Naive thymus-derived CD8-positive, alpha-beta T cell (primary cell): ENCODE data around the gene TSR3. TPM values are rescaled to one million over a fixed set of nuclear protein-coding genes. Genes with fewer than 3 reads are reported as not detected.
A peak's percentile ranks its signal among the peaks of the same experiment; 100 is the strongest.

ENCODE experiments used
- ATAC-seq, 2 donors: fragments of 150-1000 bp; cut with Tn5 transposase in 1 of 2; sonication (Bioruptor Pico), chemical (Tn5 transposase) in 1 of 2; 1 replicate in 1 of 2; 2 replicates in 1 of 2; pipeline ENCODE4 v1.10.0; 2021; ENCODE audit warnings: mild to moderate bottlenecking in 2 of 2, moderate library complexity in 2 of 2
- POLR2A ChIA-PET: fragments of 350-600 bp; sonication (Branson Sonifier 250); formaldehyde crosslinking; loops from one replicate; lab custom pipeline; 2021; ENCODE audit warnings: antibody characterized with exemption; lab: Charles Lee
- DNase-seq, 10 donors: peaks; one replicate each; pipeline versions ENCODE4 v3.0.0 to v3.0.0-alpha.2; 2020 to 2022
- H3K27ac Mint-ChIP-seq, 10 donors: one replicate each; pipeline ENCODE4 v1.8.0; 2020 to 2022; ENCODE audit warnings: mild to moderate bottlenecking in 10 of 10, mixed read lengths in 10 of 10, moderate library complexity in 4 of 10, inconsistent platforms in 1 of 10
- H3K27me3 Mint-ChIP-seq, 5 donors: one replicate each; pipeline ENCODE4 v1.8.0; 2021 to 2022; ENCODE audit warnings: mixed read lengths in 5 of 5
- H3K36me3 Mint-ChIP-seq, 3 donors: one replicate each; pipeline ENCODE4 v1.8.0; 2020 to 2022; ENCODE audit warnings: mixed read lengths in 3 of 3, mild to moderate bottlenecking in 2 of 3, inconsistent platforms in 1 of 3
- H3K4me1 Mint-ChIP-seq, 4 donors: one replicate each; pipeline ENCODE4 v1.8.0; 2021 to 2022; ENCODE audit warnings: mixed read lengths in 4 of 4
- H3K4me3 Mint-ChIP-seq, 10 donors: one replicate each; pipeline ENCODE4 v1.8.0; 2020 to 2022; ENCODE audit warnings: mild to moderate bottlenecking in 10 of 10, mixed read lengths in 10 of 10, moderate library complexity in 6 of 10, inconsistent platforms in 1 of 10
- H3K9me3 Mint-ChIP-seq, 9 donors: one replicate each; pipeline ENCODE4 v1.8.0; 2020 to 2022; ENCODE audit warnings: mixed read lengths in 9 of 9, mild to moderate bottlenecking in 3 of 9, inconsistent platforms in 1 of 9, moderate library complexity in 1 of 9
- polyA plus RNA-seq, 3 donors: library from polyadenylated mRNA; unstranded; fragments of 300-500 nt; fragmentation: Illumina TruSeq; gene quantifications; one replicate each; pipeline ENCODE4 v1.2.3, GENCODE V29; 2021
- total RNA-seq, 8 experiments: library from RNA in 2 of 8; stranded (reverse) in 2 of 8; gene quantifications; one replicate each; pipeline ENCODE4 v1.2.3 and lab custom pipeline; 2021 to 2026

TSR3 gene
- total and polyA plus RNA-seq, 5 experiments from 2014 or later, result 37.1 to 99.4 (median 88.8) TPM

- H3K9me3 Mint-ChIP-seq, result no peaks in the 10 kb centered on the region
- peaks cover 0 to 3% (median 0%) of the 10 kb centered on the region in 3 donors for H3K36me3 Mint-ChIP-seq
- H3K4me1 Mint-ChIP-seq, result peaks cover 23 to 75% (median 58%) of the 10 kb centered on the region in 4 donors
- peak overlapping the region; percentile 84 to 95 (median 89) for H3K4me3 Mint-ChIP-seq
- no peaks in the 10 kb centered on the region for H3K27me3 Mint-ChIP-seq
- ATAC-seq (no peak), DNase-seq (peak in 1 of 10 donors; percentile 19)
- H3K27ac Mint-ChIP-seq, result peak overlapping the region; percentile 80 to 100 (median 100)
- POLR2A ChIA-PET, result interaction anchor here (0.6 to 1.8 kb wide), 16 partner anchors 9 to 613 kb away, joined by 3 to 17 read pairs (median 4); partner anchors contain the start of genes BAIAP3, MAPK8IP3, NUBP2 and SPSB3
Observed at GRCh38 chr16:1308036-1308976, 43.4 kb downstream of the TSR3 start.

DNA sequence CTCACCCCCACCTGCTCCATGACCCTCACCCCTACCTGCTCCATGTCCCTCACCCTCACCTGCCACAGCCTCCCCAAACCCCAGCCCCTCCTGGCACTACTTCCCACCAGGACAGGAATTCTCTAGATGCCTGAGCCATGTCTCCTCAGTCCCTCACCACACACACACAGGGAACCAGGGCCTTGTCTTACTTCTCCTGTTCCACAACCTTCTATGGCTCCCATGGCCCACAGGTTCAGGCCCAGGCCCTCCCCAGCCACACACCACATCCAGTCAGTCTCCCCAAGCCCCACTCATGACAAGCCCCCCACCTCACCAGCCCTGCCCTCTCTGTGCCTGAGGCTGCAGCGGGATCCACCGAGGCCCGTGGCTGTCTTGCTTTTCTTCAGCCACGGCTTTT lies 45.3 kb downstream of the TSR3 start:
- DNase-seq (no peak), ATAC-seq (no peak)
- H3K4me3 Mint-ChIP-seq, result peak overlapping the region; percentile 52 to 86 (median 68)
- H3K9me3 Mint-ChIP-seq, result no peaks in the 10 kb centered on the region
- H3K4me1 Mint-ChIP-seq, result peaks cover 24 to 70% (median 52%) of the 10 kb centered on the region in 4 donors
- H3K36me3 Mint-ChIP-seq, result no peaks in the 10 kb centered on the region
- no peaks in the 10 kb centered on the region for H3K27me3 Mint-ChIP-seq
- POLR2A ChIA-PET, result interaction anchor here (1.6 kb wide), 1 partner anchor 114 kb away, joined by 6 read pairs; the partner anchor contains the start of gene UQCC4
- H3K27ac Mint-ChIP-seq, result peak overlapping the region; percentile 80 to 98 (median 88)

DNA sequence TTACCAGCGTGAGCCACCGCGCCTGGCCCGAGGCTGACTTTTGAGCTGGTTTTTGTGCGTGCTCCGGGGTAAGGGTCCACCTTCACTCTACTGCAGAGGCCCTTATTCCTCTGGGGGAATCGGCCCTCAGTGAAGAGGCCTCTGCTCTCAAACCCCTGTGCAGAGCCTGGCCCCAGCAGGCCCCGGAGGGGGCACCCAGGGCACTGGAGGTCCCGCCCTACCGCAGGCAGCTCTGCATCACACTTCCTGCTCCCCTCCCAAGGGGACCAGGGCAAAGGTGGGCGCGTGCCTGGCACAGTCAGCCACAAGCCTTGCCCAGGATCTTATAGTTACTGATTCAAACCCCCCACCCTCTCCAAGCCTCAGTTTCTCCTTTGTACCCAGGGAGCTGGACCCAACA lies 45.9 kb downstream of the TSR3 start:
- peak overlapping the region; percentile 45 to 86 (median 68) for H3K4me3 Mint-ChIP-seq
- H3K36me3 Mint-ChIP-seq, result no peaks in the 10 kb centered on the region
- H3K27me3 Mint-ChIP-seq, result no peaks in the 10 kb centered on the region
- peak in 7 of 10 donors; percentile 17 to 70 (median 33) for DNase-seq
- H3K4me1 Mint-ChIP-seq, result peaks cover 21 to 65% (median 48%) of the 10 kb centered on the region in 4 donors
- POLR2A ChIA-PET, result interaction anchor here (1.4 to 1.6 kb wide), 2 partner anchors 45 to 115 kb away, joined by 6 read pairs; partner anchors contain the start of gene UQCC4
- H3K9me3 Mint-ChIP-seq, result no peaks in the 10 kb centered on the region
- H3K27ac Mint-ChIP-seq, result peak overlapping the region; percentile 80 to 98 (median 88)
- no peak for ATAC-seq

GRCh38 chr16:1301562-1301961 lies 50.1 kb downstream of the TSR3 start:
- Mint-ChIP-seq H3K36me3 (no peaks in the 10 kb centered on the region), H3K4me3 (peak overlapping the region in 7 of 10 donors; percentile 36 to 72 (median 56)), H3K9me3 (no peaks in the 10 kb centered on the region), H3K27ac (peak overlapping the region in 8 of 10 donors; percentile 29 to 88 (median 72)), H3K4me1 (peaks cover 9 to 43% (median 39%) of the 10 kb centered on the region in 4 donors), H3K27me3 (peaks cover 2 to 9% (median 5%) of the 10 kb centered on the region in 5 donors)
- ATAC-seq (no peak), DNase-seq (no peak)
- POLR2A ChIA-PET, result interaction anchor here (1.5 kb wide), 1 partner anchor 8 kb away, joined by 5 read pairs; the partner anchor contains the start of gene UBE2I

DNA sequence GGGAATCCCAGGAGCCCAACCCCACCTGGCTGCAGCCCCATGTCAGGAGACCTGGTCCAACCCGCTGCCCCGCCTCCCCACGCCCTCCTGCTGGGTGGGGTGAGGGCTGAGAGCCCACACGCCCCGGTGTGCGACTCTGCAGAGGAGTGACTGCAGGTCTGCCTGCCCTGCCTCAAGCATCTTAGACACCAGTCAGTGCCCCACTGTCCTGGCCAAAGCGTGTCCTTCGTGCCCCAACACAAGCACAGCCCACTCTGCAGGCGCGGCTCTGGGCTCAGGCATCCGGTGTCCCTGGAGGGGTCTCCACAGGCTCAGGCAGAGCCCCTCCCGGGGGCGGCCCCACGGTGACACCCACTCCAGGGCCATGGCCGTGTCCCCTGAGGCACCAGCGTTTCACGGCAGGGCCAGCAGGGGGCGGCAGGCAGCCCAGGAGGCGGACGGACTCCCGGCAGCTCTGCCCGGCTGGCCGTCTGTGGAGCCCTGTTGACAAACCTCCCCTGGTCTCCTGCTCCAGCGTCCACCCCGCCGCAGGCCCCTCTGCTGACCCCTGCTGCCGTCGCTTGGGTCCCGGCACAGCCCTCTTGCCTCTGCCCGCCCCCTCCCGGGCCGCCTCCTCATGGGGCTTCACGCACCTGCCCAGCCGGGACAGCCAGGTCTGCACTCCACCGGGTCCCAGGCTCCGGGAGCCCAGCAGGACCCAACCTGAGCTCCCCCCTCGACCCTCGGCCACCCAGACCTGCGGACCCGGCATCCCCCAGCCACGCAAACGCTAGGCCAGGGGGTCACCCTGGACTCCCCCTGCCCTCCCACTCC lies 50.8 kb downstream of the TSR3 start:
- DNase-seq, result peak; percentile 60 to 83 (median 76)
- Mint-ChIP-seq H3K9me3 (no peaks in the 10 kb centered on the region), H3K36me3 (no peaks in the 10 kb centered on the region), H3K4me3 (peak overlapping the region in 3 of 10 donors; percentile 14 to 72 (median 63)), H3K27ac (no peak overlapping the region), H3K4me1 (peaks cover 6 to 36% (median 33%) of the 10 kb centered on the region in 4 donors), H3K27me3 (peaks cover 2 to 10% (median 5%) of the 10 kb centered on the region in 5 donors)
- ATAC-seq, result peak; percentile 62 to 70
- POLR2A ChIA-PET, result interaction anchor here (1.5 to 1.7 kb wide), 2 partner anchors 9 to 41 kb away, joined by 4 to 5 read pairs; partner anchors contain the start of gene UBE2I

GRCh38 chr16:1299868-1300203 lies 51.8 kb downstream of the TSR3 start:
- no peak overlapping the region for H3K4me3 Mint-ChIP-seq
- POLR2A ChIA-PET, result interaction anchor here (1.7 kb wide), 1 partner anchor 42 kb away, joined by 4 read pairs; no protein-coding TSS in a partner anchor
- no peaks in the 10 kb centered on the region for H3K9me3 Mint-ChIP-seq
- DNase-seq (no peak), ATAC-seq (no peak)
- H3K27ac Mint-ChIP-seq, result no peak overlapping the region
- peaks cover 2 to 16% (median 9%) of the 10 kb centered on the region in 5 donors for H3K27me3 Mint-ChIP-seq
- peaks cover 5 to 29% (median 28%) of the 10 kb centered on the region in 4 donors for H3K4me1 Mint-ChIP-seq
- H3K36me3 Mint-ChIP-seq, result no peaks in the 10 kb centered on the region

Other genes starting within 250 kb of the TSR3 start
- gene CACNA1H, start 198.8 kb downstream of the TSR3 start, total RNA-seq, result 1 to 10 TPM; 2.3 to 2.7 TPM
- 1 to 10 TPM in 1 of 3 donors, under 1 TPM in 2; 0.03 to 1.8 (median 0.95) TPM for gene CACNA1H, start 198.8 kb downstream of the TSR3 start, polyA plus RNA-seq
- not detected for gene TPSG1, start 126.6 kb downstream of the TSR3 start, total RNA-seq
- not detected for gene TPSG1, start 126.6 kb downstream of the TSR3 start, polyA plus RNA-seq
- gene TPSB2, start 121.7 kb downstream of the TSR3 start, total RNA-seq, result not detected
- gene TPSB2, start 121.7 kb downstream of the TSR3 start, polyA plus RNA-seq, result not detected
- gene TPSAB1, start 111.2 kb downstream of the TSR3 start, total RNA-seq, result not detected
- gene TPSAB1, start 111.2 kb downstream of the TSR3 start, polyA plus RNA-seq, result not detected
- not detected for gene TPSD1, start 95.8 kb downstream of the TSR3 start, total RNA-seq
- not detected for gene TPSD1, start 95.8 kb downstream of the TSR3 start, polyA plus RNA-seq
- gene UBE2I, start 42.2 kb downstream of the TSR3 start, total RNA-seq, result 100 to 1,000 TPM; 236 to 250 TPM
- 10 to 100 TPM; 87.5 to 89.6 (median 89.0) TPM for gene UBE2I, start 42.2 kb downstream of the TSR3 start, polyA plus RNA-seq
- 1 to 10 TPM; 3.0 to 5.3 TPM for gene BAIAP3, start 18.2 kb downstream of the TSR3 start, total RNA-seq
- 1 to 10 TPM in 1 of 3 donors, under 1 TPM in 2; 0.06 to 1.5 (median 0.85) TPM for gene BAIAP3, start 18.2 kb downstream of the TSR3 start, polyA plus RNA-seq
- gene GNPTG, start 53 bp upstream of the TSR3 start, total RNA-seq, result 10 to 100 TPM; 56.9 to 65.2 TPM
- 10 to 100 TPM; 44.4 to 57.8 (median 56.6) TPM for gene GNPTG, start 53 bp upstream of the TSR3 start, polyA plus RNA-seq
- gene UNKL, start 62.8 kb upstream of the TSR3 start, total RNA-seq, result 100 to 1,000 TPM; 125 to 151 TPM
- 10 to 100 TPM in 1 of 3 donors, 1 to 10 TPM in 2; 8.3 to 11.0 (median 8.8) TPM for gene UNKL, start 62.8 kb upstream of the TSR3 start, polyA plus RNA-seq
- 10 to 100 TPM; 10.6 to 10.8 TPM for gene UQCC4, start 68.9 kb upstream of the TSR3 start, total RNA-seq
- 10 to 100 TPM; 29.9 to 38.6 (median 37.6) TPM for gene UQCC4, start 68.9 kb upstream of the TSR3 start, polyA plus RNA-seq
- 1 to 10 TPM; 2.3 to 2.7 TPM for gene PERCC1, start 79.2 kb upstream of the TSR3 start, total RNA-seq
- under 1 TPM in 1 of 3 donors, not detected in 2; 0.19 TPM for gene PERCC1, start 79.2 kb upstream of the TSR3 start, polyA plus RNA-seq
- gene CCDC154, start 92.7 kb upstream of the TSR3 start, total RNA-seq, result 10 to 100 TPM; 14.0 to 15.5 TPM
- gene CCDC154, start 92.7 kb upstream of the TSR3 start, polyA plus RNA-seq, result not detected
- 100 to 1,000 TPM; 112 to 116 TPM for gene CLCN7, start 123.2 kb upstream of the TSR3 start, total RNA-seq
- gene CLCN7, start 123.2 kb upstream of the TSR3 start, polyA plus RNA-seq, result 10 to 100 TPM; 18.7 to 34.7 (median 24.2) TPM
- not detected for gene PTX4, start 137.1 kb upstream of the TSR3 start, total RNA-seq
- not detected for gene PTX4, start 137.1 kb upstream of the TSR3 start, polyA plus RNA-seq
- 10 to 100 TPM; 42.6 to 51.5 TPM for gene TELO2, start 141.5 kb upstream of the TSR3 start, total RNA-seq
- gene TELO2, start 141.5 kb upstream of the TSR3 start, polyA plus RNA-seq, result 10 to 100 TPM in 2 of 3 donors, 1 to 10 TPM in 1; 9.8 to 18.1 (median 14.9) TPM
- gene TMEM204, start 181.8 kb upstream of the TSR3 start, total RNA-seq, result 100 to 1,000 TPM; 186 to 196 TPM
- 100 to 1,000 TPM in 2 of 3 donors, 10 to 100 TPM in 1; 95.9 to 135 (median 125) TPM for gene TMEM204, start 181.8 kb upstream of the TSR3 start, polyA plus RNA-seq